Measurements from ENCODE around the gene GM2A.

- TF ChIP-seq, protein P1, sequence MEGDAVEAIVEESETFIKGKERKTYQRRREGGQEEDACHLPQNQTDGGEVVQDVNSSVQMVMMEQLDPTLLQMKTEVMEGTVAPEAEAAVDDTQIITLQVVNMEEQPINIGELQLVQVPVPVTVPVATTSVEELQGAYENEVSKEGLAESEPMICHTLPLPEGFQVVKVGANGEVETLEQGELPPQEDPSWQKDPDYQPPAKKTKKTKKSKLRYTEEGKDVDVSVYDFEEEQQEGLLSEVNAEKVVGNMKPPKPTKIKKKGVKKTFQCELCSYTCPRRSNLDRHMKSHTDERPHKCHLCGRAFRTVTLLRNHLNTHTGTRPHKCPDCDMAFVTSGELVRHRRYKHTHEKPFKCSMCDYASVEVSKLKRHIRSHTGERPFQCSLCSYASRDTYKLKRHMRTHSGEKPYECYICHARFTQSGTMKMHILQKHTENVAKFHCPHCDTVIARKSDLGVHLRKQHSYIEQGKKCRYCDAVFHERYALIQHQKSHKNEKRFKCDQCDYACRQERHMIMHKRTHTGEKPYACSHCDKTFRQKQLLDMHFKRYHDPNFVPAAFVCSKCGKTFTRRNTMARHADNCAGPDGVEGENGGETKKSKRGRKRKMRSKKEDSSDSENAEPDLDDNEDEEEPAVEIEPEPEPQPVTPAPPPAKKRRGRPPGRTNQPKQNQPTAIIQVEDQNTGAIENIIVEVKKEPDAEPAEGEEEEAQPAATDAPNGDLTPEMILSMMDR (IDR thresholded peaks at IDR 0.05; ENCODE audit: poor library complexity, severe bottlenecking): no peak
- TF ChIP-seq POLR2AphosphoS5 (IDR thresholded peaks at IDR 0.05): no peak
- no peak for TF ChIP-seq TAF1 (IDR thresholded peaks at IDR 0.05; ENCODE audit: low read depth)
- TF ChIP-seq, protein P2, sequence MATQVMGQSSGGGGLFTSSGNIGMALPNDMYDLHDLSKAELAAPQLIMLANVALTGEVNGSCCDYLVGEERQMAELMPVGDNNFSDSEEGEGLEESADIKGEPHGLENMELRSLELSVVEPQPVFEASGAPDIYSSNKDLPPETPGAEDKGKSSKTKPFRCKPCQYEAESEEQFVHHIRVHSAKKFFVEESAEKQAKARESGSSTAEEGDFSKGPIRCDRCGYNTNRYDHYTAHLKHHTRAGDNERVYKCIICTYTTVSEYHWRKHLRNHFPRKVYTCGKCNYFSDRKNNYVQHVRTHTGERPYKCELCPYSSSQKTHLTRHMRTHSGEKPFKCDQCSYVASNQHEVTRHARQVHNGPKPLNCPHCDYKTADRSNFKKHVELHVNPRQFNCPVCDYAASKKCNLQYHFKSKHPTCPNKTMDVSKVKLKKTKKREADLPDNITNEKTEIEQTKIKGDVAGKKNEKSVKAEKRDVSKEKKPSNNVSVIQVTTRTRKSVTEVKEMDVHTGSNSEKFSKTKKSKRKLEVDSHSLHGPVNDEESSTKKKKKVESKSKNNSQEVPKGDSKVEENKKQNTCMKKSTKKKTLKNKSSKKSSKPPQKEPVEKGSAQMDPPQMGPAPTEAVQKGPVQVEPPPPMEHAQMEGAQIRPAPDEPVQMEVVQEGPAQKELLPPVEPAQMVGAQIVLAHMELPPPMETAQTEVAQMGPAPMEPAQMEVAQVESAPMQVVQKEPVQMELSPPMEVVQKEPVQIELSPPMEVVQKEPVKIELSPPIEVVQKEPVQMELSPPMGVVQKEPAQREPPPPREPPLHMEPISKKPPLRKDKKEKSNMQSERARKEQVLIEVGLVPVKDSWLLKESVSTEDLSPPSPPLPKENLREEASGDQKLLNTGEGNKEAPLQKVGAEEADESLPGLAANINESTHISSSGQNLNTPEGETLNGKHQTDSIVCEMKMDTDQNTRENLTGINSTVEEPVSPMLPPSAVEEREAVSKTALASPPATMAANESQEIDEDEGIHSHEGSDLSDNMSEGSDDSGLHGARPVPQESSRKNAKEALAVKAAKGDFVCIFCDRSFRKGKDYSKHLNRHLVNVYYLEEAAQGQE (IDR thresholded peaks at IDR 0.05; ENCODE audit: borderline replicate concordance): no peak
Measured at GRCh38 chr5:151243564-151243963, 9.4 kb upstream of the GM2A start.
